ENCODE data around the gene SIRPA.

SIRPA gene

DNA sequence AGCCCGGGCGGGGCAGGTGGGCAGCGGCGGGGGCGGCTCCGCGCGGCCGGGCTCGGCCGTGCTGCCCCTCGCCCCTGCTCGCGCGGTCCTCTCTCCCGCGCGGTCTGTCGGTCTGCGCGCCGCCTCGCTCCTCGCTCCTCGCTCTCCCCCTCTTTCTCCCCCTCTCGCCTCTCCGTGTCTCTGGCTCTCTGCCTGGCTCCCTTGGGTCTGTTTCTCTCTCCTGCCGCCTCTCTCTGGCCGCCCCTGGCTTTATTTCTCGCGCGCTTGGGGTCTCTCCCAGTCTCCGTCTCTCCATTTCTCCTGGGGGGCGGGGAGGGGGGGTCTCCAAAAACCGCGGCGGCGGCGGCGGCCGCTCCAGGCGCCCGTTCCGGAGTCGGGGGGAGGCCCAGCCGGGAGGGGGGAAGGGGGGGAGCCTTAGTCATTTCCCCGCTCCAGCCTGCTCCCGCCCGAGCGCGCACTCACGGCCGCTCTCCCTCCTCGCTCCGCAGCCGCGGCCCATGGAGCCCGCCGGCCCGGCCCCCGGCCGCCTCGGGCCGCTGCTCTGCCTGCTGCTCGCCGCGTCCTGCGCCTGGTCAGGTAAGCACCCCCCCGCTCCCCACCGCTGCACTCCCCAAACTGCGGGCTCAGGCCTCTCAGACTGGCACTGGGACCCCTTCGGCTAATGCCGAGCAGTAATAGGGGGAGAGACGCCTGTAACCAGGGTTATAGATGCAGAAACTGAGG is at the start of gene SIRPA:
TSS of gene SIRPA (plus strand) at position 457 of the 723 bp plus-strand sequence. CDS start at position 498, 41 bp downstream.
- peak; percentile 89 for DNase-seq (ENCODE audit: low spot score)

DNA sequence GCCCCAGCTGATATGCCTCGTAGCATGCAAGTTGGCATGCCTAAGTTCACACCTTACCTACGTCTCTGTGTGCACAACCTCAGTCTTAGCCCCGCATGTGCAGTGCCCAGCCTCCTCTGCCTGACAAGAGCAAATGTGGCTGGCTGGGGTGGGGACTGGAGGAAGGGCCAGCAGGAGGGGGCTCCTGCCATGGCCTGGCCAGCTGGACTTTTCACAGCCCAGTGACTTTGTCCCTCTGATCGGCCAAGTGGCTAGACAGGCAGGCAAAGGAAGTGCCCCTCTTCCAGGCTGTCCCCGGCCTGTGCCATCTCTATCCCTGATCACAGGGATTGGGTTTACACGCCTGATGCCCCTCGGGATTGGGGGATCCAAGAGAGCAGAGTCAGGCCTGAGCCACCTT is 49.5 kb upstream of the SIRPA start:
- no peak for DNase-seq (ENCODE audit: low spot score)

DNA sequence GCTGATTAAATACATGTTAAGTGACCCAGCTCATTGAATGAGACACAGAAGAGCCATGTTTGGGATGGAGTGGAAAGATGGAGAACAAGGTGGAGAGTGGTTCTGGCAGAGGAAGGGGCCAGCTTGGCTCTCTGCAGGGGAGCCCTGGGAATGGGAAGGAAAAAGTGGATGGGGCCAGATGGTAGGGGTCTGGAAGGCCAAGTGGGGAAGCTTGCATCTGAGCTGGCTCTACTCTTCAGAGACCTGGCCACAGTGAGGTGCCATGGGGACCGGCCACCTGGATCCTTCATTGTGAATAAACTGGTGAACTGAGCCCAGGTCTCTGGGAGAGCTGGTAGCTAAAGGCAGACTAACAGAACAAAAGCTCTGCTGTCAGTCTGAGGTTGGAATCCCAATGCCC is 48.9 kb upstream of the SIRPA start:
- no peak for DNase-seq (ENCODE audit: low spot score)

DNA sequence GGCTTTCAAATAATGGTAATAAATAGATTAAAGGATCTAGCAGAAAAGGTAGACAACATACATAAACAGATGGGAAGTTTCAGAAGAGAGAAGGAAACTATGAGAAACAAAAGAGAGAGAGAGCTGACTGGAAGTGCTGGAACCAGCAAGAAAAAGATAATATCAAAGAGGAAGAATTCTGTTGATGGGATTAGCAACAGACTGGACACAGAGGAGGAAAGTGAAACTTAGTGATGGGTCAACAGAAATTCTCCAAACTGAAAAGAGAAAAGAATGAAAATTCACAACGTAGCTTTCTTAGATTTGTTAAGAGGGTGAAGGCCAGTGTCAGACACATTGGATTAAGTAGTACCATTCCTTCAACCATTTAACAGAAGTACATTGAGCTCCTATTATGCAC is 48.3 kb upstream of the SIRPA start:
- DNase-seq (ENCODE audit: low spot score) = no peak

DNA sequence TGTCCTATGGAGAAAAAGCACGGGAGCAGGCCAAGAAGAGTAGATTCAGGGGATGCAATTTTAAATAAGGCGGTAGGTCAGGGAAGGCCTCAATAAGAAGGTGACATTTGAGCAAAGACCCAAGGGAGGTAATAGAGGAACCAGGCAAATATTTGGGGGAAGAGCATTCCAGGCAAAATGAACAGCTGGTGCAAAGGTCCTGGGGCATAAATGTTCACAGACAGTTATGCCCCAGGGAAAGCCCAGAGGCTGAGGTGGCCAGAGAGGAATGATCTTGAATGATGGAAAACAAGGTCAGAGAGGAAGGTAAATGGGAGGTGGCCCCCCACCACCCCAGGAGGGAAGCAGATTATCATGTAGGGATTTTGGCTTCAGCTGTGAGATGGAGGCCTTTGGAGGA is 47.4 kb upstream of the SIRPA start:
- no peak for DNase-seq (ENCODE audit: low spot score)

DNA sequence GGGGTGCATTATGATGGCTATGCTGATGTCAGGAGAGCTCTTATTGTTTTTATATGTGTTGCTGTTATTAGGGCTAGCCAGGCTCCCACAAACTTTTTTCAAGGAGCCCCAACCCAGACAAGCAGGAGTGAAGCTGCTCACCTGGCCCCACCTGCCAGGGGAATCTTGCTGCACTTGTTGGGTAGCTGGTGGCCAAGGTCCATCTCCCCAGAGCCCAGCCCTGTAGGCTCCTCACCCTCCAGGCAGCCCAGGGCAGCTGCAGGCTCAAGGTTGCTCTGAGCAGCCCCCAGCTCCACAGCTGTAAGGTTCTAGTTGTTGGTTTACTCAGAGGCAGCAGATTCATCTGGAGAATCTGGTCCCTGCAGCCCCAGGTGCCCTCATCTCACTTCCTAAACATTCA is 46.8 kb upstream of the SIRPA start:
- DNase-seq (ENCODE audit: low spot score) = no peak

DNA sequence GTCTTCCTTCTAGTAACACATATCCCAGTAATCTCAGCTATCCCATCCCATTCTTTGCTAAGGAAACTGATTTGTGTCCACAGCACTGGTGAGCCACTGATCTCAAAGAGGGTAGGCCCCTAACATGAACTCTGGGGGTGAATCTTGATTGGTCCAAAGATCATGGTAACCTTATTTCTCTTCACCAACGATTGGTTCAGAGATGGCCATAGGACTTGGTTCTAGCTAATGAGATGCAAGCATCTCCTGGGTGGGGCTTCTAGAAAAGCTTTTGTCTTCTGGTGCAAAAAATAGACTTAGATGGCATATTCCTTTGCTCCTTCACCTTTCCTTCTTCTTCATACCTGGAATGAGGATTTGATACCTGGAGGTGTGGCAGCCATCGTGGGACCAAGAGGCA is 43.8 kb upstream of the SIRPA start:
- no peak for DNase-seq (ENCODE audit: low spot score)

DNA sequence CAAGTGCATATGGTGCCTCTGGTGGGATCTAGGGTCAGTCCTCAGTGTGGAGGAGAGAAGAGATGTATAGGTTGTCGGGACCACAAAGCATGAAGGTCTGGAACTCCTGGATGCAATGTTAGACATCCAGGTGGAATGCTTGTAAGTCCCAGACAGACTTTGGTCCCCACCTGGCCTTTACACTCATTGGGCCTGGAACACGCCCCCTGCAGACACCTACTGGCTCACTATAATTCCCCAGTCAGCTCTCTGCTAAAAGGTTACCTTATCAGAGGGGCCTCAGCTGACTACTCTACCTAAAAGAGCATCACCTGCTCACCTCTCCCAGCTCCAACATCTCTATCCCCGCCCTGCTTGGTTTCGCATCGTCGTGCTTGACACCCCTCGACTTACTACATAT is 41.7 kb upstream of the SIRPA start:
- no peak for DNase-seq (ENCODE audit: low spot score)

DNA sequence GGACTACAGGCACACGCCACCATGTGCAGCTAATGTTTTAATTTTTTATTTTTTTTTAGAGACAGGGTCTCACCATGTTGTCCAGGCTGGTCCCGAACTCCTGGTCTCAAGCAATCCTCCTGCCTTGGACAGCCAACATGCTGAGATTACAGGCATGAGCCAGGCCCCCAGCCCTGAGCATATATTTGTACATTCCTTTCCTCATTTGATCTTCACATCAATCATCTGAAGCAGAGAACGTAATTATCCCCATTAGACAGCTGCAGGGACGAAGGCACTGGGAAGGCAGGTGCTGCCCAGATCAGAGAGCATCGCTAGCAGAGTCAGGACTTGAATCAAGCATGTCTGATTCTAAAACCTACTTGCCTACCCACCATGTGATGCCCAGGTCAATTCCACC is 41.0 kb upstream of the SIRPA start:
- no peak for DNase-seq (ENCODE audit: low spot score)

DNA sequence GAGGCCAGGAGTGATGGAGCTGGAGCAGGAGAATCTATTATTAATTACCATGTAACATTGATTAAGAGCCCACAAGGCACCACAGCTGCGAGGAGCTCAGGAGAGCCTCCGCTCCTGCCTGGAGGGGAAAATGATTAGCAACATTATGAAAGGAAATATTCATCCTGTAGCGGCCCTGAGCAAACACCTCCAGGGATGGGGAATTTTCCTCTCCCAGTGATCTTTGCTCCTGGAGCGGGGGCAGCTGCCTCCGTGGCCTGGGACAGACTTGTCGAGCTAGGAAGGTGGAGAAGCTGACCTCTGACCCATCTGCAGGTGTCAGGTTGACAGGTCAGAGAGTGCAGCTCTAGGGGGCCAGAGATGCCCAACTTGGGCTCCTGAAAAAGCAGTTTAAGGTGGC is 40.1 kb upstream of the SIRPA start:
- DNase-seq (ENCODE audit: low spot score) = no peak

DNA sequence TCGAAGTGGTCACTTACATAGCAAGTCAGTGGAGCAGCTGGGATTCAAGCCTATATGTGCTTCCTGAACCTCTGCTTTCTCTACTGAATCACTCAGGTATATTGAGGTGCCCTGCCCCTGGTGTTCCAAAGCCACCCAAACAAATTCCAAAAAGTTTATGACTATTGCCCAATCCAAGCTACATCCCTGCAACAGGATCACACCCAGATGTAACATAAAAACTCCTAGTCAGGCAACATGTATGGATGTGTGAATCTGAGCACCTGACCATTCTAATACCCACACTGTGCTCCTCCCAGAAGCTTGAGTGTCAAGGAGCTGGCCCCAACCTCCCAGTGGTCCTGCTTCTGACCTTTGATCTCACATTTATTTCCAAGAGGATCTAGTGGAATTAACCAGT is 39.5 kb upstream of the SIRPA start:
- no peak for DNase-seq (ENCODE audit: low spot score)

DNA sequence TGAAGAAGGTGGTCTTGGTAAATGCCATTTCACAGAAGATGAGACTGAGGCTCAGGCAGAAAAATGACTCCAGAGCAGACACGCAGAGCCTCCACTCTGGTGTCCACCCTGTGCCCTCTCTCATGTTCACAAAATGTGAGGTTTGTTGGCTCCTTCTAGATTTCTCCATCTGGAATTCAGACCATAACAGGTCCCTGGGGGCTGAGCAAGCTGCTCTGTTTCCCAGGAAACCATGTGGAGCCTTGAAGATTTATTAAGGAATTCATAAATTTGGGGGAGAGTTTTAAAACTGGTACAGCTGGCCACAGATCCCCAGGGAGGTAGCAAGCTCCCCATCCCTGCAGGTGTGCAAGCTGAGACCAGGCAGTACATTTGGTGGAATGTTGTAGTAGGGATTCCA is 38.8 kb upstream of the SIRPA start:
- no peak for DNase-seq (ENCODE audit: low spot score)

DNA sequence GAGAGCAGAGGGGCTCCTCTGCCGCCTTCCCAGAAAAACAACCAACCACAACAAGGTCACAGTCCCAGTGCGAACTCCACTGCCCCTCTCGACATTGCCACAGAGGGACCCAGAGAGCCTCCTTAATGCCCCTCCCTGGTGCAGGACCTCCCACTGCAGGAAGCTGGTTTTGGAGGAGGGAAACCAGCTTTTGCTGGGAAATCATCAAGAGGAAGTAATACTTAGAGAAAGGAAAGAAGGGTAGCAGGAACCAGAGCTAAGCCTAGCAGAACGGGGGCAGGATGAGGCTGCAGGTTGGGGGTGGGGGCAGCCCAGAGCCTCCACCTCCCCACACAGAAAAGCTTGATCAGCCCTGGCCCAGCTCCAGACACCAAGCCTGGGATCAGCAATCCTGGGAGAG is 37.7 kb upstream of the SIRPA start:
- DNase-seq (ENCODE audit: low spot score) = no peak

DNA sequence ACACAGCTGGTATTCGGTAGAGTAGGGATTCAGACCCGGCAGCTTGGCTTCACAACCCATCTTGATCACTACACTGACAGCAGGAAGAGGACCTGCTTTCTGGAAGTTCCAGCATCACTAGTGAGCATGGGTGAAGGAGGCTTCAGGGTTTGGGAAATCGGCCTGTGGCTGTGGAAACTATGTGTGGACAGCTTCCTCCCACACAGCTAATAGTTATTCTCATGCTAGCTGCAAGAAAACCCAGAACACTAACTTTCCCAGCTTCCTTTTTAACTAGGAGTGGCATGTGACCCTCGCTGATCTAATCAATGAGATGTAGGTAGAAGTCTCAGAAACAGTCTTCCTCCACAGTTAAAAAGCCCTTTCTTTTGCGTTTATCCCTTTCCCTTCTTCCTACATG is 36.3 kb upstream of the SIRPA start:
- DNase-seq (ENCODE audit: low spot score) = no peak

DNA sequence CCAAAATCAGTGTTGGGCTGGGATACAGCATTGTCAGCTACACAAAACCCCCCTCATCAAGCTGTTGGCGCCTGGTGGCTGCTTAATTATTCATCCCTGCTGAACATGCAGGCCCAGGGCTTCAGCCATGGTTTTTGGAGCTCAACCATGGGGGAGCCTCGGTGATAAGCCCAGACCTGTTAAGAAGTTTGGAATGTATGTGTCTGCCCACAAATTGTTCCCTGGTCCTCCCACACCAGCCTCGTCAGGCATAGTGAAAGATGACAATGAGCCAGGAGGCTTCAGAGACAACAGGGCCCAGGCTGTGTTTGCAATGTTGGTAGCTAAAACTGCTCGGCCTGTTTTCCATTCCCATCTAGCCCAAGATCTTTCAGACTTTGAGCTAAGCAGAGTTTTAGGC is 34.8 kb upstream of the SIRPA start:
- DNase-seq (ENCODE audit: low spot score) = no peak

DNA sequence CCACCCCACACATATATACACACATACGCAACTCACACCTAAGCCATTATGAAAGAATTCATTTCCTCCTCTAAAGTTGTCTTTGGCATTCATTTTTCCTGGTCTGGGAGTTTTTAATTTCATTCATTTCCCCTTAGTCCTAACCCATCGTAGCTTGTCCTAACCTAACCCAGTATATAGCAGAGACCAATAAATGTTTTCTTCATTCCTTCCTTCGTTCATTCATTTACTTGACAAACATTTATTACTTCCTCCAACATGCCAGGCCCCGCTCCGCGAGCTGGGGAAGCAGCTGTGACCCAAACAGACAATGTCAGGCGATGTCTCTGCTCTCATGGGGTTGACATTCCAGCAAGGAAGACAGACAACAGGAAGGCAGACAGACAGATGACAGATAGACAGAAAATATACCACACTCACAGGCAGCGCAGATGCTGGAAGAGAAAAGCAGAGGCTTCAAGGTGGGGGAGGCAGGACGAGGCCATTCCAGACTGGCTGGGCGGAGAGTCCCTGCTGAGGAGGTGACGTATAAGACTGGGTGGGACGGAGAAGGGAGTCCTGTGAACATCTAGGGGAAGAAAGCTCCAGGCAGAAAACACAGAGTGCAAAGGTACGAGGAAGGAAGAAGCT is 33.7 kb upstream of the SIRPA start:
- DNase-seq (ENCODE audit: low spot score) = no peak

DNA sequence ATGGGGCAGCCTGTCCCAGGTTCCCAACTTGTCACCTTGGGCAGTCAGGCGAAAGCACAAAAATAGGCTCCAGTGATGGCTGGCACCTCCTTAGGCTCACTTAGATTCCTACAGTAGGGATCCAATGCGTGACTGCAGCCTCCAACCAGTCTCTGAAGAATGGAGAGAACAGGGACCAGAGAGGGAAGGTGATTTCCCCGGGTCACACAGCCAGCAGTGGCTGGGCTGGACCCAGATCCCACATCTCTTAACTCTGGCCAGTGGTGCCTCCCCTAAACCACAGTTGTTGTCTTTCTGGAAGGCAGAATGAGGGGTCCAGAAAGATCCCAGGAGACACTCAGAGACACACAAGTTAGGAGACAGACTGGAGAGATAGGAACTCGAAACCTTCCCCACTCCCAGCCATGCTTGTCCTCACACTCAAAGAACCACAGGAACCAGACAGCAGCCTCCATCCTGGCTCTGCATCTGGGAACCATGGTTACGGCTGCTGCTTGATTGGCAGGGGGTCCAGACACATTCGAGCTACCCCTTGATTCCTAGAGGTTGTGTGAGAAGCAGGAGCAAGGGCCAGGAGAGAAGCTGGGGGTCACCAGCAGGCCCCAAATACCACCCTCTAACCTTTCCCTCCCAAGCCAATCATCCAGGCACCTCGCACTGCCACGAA is 33.1 kb upstream of the SIRPA start:
- no peak for DNase-seq (ENCODE audit: low spot score)

DNA sequence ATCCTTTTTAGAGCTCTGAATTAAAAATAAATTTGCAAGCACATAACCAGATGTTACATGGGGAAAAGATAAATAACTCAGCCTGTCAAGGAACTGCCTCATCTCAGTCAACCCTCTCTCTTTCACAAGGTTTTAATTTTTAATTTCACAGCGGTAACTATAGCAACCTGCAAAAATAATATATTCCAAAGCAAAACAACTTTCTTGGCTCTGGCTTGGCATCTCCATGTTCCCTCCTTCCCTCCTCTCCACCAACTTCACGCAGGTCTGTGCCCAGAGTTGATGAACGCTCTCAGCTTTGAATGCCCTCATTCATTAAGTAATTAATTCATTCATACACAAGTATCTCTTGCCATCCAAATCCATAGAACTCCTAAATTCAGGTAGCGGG is 32.5 kb upstream of the SIRPA start:
- no peak for DNase-seq (ENCODE audit: low spot score)

DNA sequence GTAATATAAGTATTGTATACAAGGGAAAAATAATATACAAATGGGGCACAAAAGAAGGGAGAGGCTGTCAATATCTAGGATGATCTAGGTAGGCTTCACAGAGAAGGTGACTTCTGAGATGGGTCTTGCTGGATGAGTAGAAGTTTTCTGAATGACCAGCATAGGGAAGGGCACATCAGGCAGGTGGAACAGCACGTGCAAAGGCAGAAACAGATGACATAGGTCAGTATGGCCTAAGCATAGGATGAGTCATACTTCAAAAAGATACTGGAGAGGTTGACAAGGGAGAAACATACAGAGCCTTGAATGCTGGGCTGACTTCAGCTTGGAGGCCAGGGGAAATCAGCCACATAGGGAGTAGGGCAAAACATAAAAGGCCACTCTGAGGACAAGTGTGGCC is 31.9 kb upstream of the SIRPA start:
- no peak for DNase-seq (ENCODE audit: low spot score)

DNA sequence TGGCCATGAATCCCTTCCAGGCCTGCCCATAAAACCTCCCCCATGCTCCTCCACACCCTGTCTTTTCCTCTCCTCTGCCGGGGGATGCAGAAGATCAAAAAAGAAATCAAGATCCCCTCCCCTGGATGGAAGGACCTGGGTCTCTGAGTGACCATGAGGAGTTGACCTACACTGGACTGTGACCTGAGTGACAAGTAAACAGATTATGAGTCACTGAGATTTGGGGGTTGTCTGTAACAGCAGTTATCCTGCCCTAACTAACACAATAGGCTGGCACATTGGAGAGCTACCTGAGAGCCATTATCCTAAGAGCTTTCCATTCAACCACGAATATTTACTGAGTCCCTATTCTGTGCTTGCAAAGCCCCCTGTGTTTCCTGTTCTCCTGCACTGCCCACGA is 28.4 kb upstream of the SIRPA start:
- DNase-seq (ENCODE audit: low spot score) = no peak

DNA sequence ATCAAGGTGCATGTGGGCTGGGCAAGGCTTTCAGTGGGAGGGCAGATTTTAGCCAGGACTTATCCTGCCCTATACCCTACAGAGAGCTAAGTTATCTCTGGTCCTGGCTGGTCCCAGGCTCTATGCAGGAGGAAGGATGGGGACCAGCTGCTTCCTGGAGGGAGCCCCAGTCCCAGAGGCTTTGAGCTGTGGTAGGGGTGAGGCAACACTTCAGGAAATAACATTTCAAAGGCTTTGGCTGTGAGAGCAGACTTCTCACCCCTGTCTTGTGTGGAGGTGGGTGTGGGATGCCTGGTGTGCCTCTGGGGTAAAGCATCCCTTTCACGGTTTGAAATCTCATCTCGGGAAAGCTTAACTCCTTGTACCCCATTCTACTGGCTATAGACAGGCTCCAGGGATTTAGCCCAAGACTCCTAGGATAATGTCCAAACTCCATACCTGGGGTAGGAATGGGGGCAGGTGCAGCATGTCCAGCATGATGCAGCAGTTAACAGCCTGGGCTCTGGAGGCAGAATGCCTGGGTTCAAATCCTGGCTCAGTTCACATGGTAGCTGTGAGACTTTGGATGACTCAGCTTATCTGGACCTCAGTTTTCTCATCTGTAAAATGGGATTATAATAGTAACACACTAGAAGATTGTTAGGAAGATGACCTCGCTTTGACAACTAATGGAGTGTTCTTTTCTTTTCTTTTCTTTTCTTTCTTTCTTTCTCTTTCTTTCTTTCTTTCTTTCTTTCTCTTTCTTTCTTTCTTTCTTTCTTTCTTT is 27.5 kb upstream of the SIRPA start:
- no peak for DNase-seq (ENCODE audit: low spot score)

DNA sequence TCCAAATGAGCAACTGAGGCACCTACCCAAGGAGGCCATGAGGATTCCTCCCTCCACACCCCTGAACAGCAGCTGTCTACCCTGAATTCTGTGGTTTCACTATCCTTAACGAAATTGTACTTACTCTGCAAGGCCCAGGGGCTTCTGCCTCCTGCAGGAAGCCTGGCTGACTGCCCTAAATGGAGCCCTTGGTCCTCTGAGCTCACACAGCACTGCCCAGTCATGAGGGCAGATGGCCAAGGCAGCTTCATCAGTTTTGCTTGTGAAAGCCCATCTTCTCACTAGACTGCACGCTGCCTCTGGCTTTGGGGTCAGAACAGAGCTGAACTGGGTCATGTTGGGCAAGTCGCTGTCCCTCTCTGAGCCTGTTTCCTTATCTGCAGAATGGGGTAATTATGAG is 26.4 kb upstream of the SIRPA start:
- DNase-seq (ENCODE audit: low spot score) = no peak

DNA sequence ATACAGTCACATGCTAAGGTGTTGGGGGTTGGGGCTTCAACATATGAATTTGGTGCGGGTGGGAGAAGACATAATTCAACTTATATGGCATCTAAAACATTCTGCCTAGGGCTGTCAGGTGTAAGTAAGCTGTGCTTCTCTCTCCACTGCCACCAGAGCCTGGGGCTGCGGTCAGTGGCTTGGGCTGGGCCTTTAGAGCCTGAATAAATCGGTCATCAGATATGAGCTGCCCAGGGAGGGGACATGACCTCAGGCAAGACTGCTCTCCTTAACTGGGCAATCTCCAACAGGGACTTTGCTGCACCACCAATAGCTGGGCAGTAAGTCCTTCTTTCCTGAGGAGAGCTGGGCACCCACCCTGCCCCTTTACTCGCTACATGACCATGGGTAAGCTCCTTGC is 24.9 kb upstream of the SIRPA start:
- DNase-seq (ENCODE audit: low spot score) = no peak

Data from globus pallidus (tissue), 1 donor.